GM21786 (cell line): ENCODE data around the gene ANKRD63.

ENCODE experiments used
- ATAC-seq: cut with Tn5 transposase; IDR thresholded peaks from one replicate; pipeline ENCODE4 v1.9.1; 2021; ENCODE audit not compliant: unreplicated experiment

ANKRD63 gene

DNA sequence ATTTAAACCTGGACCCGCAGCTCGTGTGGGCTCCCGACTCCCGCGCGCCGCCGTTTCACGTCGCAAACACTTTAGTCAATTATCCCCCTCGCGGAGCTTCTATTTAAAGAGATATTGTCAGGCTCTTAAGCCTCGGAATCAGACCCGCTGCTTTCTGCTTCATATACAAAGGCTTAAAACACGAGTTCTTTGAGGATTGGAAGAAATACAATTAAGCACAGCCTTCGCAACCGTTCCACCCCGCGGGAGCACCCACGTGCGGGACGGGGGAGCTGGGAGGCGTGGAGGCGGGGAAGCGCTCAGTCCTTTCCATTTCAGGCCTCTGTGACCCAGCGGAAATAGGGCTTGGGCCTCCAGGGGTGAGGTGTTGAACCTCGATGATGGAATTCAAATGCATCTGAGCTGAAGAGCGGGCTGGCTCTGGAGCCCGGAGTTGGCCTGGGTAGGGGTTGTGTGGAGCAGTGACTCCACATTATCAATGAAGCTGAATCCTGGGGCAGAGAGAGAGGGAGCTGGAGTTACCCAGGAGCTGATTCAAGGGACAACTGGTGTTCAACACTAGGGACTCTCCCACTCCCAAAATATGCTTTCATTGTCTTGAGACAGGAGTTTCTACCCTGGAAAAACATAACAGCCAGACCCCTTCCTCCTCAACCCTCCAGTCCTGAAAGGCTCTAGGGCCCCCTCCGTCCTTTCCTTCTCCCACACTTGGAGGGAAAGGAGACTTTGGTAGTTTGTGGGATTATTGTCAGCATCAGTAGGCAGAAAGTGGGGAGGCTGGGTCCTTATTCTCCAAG, 2.4 kb downstream of the ANKRD63 start:
- ATAC-seq, result no peak

DNA sequence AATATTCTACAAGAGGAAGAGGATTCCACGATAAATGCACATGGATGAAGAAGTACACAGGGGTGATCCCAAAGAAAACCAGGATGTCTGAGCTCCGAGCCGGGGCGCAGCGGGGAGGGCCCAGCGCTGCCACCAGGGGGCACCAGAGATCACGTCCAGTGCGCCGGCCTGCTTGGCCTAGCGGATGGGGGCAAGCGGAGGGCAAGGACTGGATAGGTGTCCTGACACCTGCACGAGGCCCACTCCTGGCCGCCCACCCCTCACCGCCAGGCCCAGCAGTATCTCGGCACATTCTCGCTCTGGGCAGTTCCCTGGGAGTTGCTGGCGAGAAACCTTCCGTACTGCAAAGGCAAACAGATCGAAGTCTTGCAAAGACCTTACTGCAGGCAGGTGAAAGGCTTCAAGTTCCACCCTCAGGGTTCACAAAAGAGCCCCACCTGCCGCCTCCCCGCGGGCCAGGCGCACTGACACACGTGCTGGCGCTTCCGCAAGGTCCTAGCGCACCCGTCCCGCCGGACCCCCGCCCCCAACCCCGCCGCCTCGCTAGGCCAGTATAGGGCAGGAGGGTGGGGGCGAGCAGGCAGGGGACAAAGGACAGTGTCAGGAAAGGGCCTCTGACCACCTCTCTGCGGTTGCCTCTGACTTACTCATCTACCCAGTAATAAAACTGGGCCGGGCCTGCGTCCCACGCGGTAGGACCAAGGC, 3.3 kb downstream of the ANKRD63 start:
- ATAC-seq, result no peak

DNA sequence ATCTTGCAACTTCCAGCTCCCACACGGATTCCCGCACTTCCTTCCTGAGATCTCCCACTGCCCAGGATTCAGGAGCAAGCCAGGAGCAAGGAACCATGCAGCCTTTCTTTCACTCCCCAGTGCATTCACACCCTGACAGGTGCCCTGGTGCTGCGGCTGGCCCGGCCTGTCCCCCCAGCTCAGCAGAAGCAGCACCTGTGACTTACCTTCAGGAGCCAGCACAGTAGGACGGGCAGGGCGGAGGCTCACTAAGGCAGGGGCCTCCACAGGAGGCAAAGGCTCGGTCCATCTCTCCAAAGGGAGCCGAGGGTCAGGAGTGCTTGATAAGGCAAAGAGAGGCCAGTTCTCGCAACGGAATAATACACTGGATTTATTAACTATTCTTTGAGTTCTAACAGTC, 4.8 kb downstream of the ANKRD63 start:
- ATAC-seq, result no peak

DNA sequence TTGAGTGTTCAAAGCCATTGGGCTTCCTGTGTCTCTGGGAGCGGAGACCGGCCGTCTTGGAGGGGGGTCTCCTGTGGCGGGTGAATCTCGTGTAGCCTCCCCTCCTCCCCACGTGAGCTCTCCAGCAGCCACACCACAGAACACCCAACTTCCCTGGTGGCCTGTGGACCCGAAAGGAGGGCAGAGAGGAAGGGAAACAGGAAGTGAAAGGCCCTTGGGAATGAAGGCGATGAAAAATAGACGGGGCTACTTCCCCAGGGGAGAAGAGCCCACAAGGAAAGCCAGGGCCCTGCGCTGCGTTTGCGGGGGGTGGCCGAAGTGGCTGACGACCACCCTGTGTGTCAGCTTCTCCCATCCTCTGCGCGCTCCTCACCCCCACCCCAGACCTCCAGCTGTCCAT, 5.4 kb downstream of the ANKRD63 start:
- ATAC-seq, result no peak

DNA sequence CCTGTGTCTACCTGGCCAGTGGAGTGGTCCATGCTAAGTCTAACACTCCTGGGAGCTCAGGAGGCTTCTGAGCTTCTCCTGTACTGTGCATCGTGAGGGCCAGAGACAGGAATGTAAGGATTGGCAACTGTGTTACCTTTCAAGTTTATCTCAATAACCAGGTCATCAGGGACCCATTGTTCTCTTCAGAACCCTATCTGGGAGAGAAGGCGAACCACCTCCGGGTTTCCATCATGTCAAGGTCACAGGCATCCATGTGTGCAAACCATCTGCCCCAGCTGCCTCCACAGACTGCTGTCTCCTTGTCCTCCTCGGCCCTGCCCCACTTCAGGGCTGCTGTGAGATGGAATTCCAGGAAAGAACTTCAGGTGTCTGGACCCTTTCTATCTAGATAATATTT, 5.9 kb downstream of the ANKRD63 start:
- no peak for ATAC-seq

DNA sequence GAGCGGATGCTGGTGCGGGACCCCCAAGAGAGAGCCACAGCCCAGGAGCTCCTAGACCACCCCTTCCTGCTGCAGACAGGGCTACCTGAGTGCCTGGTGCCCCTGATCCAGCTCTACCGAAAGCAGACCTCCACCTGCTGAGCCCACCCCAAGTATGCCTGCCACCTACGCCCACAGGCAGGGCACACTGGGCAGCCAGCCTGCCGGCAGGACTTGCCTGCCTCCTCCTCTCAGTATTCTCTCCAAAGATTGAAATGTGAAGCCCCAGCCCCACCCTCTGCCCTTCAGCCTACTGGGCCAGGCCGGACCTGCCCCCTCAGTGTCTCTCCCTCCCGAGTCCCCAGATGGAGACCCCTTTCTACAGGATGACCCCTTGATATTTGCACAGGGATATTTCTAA, 6.9 kb downstream of the ANKRD63 start:
- no peak for ATAC-seq

DNA sequence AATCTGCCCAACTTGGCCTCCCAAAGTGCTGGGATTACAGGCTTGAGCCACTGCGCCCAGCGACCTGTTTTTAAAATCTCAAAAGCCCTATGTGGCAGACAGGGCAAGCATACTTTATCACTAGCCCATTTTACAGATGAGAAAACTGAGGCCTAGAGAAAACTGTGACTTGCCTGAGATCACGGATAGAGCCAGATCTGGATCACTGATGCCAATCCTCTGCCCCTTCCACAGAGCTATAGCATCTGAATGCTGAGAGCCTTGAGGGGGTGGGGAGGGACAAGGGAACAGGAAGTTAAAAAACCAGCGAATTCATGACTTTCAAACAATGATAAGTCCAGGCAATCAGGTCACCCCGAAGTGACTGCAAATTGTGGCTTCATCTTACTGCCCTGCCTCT, 7.3 kb downstream of the ANKRD63 start:
- ATAC-seq, result no peak

DNA sequence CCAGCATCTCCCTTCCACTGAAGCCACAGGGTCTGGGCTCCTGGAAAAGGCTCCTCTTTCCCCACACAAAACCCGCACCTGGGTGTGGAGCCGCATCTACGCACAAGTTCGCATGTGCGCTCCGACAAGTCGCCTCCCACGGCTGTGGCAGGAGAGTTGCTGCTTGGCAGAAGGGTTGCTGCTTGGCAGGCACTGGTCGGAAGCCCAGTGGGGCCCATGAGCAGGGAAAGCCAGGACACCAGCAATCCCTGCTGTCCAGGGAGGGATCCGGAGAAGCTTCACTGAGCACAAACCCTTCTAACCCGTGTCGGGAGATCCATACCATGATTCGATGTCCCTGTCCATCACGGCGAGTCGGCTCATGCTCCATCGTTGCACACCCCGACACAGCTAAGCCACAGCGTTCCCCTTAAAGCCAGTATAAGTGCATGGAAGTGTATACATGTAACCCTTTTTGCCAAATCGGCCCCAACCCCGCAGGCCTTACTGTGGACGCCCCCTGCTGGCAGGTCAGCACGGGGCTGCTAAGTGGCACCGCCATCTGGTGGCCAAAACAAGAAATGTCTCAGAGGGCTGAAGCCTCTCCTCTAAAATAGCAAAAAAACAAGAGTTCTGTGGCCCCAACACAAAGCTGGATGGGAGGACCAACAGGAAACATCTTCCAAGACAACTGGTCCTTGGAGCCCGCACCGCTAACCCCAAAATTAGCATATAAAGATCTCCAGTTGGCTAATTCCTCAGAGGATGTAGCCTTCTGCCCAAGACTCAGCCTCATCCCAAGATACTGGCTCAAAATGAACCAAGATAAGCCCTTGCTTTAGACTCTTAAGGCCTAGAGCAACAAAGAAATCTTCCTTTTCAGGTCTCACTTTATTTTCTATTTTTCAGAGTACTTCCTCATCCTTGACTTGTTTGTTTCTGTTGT, 8.3 kb downstream of the ANKRD63 start:
- peak; percentile 52 for ATAC-seq

DNA sequence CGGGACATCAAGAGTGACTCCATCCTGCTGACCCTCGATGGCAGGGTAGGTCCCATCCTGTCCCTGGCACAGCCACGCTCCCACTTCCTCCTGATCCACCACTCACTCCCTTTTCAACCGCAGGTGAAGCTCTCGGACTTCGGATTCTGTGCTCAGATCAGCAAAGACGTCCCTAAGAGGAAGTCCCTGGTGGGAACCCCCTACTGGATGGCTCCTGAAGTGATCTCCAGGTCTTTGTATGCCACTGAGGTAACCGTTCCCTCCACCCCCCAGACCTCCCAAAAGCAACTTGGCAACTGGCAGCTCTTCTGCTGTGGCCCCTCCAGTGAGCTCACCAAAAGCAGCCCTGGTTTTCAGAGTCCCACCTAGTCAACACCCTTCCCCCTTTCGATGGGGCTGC, 9.4 kb downstream of the ANKRD63 start:
- no peak for ATAC-seq

DNA sequence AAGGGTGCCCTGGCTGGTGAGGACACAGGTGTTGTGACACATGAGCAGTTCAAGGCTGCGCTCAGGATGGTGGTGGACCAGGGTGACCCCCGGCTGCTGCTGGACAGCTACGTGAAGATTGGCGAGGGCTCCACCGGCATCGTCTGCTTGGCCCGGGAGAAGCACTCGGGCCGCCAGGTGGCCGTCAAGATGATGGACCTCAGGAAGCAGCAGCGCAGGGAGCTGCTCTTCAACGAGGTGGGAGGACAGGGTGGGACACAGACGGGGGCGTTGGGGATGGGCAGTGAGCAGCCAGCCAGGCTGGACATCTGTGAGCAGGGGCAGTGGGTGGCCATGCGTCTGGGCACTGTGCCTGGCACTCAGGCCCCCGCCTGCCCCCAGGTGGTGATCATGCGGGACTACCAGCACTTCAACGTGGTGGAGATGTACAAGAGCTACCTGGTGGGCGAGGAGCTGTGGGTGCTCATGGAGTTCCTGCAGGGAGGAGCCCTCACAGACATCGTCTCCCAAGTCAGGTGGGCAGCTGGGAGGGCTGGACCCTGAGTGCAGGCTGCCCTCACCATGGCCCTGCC, 10.3 kb downstream of the ANKRD63 start:
- no peak for ATAC-seq

DNA sequence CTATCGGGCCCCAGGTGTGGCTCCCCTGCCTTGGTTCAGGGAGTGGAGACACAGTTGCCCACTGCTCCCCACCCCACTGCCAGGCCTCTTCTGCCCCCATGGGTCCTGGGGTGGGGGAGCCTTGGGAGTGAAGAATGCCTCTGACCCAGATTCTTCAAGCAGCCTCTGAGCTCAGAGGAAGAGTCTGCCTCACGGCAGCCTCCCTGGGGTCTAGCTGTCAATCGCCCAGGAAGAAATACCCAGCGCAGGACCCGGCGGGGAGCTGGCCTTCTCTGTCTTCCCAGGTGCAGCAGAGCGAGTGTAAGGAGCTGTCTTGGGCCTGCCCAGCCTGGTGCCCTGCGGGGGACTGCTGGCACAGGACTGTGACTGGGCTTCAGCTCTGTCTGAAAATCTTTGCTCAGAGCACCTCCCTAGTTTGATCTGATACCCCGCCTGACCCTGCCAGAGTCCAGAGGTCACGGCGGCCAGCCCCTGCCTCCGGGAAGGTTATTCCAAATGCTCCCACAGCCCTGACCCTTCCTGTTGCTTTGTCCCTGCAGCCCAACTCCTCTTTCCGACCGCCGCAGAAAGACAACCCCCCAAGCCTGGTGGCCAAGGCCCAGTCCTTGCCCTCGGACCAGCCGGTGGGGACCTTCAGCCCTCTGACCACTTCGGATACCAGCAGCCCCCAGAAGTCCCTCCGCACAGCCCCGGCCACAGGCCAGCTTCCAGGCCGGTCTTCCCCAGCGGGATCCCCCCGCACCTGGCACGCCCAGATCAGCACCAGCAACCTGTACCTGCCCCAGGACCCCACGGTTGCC, 11.0 kb downstream of the ANKRD63 start:
- no peak for ATAC-seq

DNA sequence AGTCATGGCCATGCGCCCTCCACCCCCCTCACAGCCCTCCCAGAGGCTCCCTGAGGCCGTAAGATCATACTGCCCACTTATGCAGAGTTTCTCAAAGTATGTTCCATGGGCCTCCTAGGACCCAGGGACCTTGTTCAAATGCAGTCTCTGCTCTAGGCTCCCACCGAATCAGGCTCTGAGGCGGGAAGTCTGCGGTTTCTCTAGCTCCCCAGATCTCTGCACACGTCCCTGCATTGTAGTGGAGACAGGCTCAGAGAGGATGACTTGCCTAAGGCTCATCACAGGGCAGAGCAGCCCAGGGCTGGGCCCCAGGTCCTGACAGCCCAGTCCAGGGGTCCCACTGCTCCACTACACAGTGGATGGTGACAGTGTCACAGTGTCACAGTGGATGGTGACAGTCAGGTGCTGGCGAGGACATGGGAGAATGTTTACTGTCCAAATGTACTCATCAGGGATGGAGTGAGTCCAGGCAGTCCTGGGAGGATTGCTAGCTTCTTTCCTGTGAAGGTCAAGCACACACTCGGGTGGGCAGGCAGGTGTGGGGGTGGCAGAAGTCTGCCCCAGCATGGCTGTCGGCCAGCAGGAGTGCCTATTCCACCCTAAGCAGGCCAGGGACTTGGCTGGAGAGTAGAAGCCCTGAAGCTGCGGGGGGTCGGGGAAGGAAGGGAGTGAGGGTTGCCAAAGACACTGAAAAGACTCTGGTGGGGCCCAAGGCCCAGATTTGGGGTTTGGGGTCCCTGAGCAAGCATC, 12.4 kb downstream of the ANKRD63 start:
- no peak for ATAC-seq

DNA sequence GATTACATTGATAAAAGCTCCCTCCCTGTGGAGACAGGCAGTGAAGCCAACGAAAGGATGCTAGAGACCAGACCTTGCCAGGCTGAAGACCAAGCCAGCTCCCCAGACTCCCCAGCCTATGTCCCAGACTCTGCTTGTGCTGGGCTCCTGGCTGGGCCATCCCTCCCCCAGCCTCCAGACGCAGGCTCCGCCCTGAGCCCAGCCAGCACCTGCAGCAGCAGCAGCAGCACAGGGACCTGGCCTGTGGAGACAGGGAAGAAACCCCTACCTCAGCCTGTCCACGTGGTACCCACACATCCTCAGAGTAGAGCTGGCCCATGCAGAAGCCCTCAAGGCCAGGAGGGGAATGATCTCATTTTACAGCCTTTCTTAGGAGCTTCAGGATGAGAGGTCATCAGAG, 13.3 kb downstream of the ANKRD63 start:
- ATAC-seq, result no peak

DNA sequence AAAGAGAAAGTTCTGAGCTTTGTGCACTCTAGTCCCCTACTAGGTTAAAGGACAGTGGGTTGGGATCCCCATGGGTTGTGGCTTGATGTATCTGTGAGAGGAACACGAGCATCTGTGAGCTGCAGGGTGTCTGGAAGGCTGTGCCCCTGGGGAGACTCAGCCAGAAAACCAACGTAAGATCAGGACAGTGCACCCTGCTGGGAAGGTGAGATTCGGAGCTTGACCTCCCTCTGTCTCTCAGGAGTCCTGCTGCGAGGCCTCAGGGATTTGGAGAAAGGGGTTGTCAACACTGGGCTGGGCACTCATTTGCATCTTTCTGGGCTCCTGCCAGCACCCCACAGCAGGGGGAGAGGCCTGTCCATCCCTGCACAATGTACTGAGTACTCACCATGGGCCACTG, 15.2 kb downstream of the ANKRD63 start:
- no peak for ATAC-seq

DNA sequence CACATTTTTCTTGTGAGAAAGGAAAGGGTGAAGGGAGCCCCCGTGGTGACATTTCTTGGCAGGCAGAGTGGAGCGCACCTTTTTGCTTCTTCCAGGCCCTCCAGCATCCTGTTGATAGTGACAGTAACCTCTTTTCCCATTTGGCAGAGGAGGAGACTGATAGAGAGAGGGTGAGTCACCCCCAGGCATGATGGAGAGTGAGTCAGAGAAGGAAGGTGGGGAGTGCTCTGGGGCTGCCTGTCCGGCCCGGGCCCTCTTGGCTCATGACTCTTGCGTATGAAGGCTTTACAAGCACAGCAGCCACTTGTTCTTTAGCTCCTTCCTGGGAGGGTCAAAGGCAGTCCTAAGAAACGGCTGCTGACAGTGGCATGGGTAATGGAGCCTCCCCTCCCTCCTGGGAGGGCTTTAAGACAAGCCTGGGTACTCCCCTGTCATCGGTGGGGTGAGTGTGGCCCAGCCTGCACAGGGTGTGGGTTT, 16.0 kb downstream of the ANKRD63 start:
- no peak for ATAC-seq

DNA sequence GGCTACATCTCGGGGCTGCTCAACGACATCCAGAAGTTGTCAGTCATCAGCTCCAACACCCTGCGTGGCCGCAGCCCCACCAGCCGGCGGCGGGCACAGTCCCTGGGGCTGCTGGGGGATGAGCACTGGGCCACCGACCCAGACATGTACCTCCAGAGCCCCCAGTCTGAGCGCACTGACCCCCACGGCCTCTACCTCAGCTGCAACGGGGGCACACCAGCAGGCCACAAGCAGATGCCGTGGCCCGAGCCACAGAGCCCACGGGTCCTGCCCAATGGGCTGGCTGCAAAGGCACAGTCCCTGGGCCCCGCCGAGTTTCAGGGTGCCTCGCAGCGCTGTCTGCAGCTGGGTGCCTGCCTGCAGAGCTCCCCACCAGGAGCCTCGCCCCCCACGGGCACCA, 17.0 kb downstream of the ANKRD63 start:
- no peak for ATAC-seq

DNA sequence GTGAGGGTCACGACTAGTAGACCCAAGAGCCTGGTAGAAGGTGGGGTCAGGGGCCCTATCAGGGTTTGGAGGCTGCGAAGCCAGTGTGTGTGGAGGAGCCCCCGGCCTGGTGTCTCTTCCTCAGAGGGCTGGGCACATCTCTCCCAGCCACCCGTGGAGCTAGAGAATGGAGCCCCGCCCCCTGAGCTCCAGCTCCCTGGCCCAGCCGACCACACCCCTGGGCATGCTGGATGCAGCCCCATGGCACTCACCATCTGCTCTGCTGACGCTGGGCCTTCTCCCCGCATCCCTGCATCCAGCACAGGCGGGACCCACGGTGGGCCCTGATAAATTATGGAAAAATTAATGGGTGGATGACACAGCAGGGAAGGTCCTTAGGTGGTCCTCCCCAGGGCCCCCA, 17.5 kb downstream of the ANKRD63 start:
- no peak for ATAC-seq

DNA sequence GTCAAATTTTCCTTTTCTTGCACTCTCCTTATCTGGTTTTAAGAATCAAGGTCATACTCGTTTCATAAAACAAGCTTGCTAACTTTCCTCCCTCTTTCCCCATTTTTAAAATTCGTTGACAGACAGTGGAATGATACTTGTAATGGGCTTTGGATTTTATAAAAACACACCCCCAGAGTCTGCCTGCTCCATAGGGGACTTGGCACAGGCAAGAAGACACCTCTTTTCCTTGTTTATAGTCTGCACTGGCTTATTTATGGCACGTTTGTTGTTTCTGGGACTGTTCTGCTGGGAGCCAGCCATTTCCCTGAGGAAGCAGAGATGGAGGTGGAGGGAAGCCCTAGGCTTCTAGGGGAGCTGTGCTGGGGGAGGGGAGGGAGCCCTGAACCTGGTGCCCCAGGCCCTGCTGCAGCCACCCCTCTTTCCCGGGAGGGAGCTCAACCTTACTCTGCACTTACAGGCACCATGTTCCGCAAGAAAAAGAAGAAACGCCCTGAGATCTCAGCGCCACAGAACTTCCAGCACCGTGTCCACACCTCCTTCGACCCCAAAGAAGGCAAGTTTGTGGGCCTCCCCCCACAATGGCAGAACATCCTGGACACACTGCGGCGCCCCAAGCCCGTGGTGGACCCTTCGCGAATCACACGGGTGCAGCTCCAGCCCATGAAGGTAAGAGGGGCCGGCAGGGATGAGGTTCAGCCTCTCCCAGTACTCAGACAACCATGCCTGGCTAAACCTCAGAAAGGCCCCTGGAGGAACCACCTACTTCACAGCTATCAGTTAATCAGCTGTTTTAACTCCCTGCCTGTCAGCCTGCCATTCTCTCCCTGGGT, 18.3 kb downstream of the ANKRD63 start:
- no peak for ATAC-seq
